ENCODE measurements around the gene RAB3D.

- TF ChIP-seq JUND (IDR thresholded peaks at IDR 0.05), result no peak
- TF ChIP-seq, protein P1, sequence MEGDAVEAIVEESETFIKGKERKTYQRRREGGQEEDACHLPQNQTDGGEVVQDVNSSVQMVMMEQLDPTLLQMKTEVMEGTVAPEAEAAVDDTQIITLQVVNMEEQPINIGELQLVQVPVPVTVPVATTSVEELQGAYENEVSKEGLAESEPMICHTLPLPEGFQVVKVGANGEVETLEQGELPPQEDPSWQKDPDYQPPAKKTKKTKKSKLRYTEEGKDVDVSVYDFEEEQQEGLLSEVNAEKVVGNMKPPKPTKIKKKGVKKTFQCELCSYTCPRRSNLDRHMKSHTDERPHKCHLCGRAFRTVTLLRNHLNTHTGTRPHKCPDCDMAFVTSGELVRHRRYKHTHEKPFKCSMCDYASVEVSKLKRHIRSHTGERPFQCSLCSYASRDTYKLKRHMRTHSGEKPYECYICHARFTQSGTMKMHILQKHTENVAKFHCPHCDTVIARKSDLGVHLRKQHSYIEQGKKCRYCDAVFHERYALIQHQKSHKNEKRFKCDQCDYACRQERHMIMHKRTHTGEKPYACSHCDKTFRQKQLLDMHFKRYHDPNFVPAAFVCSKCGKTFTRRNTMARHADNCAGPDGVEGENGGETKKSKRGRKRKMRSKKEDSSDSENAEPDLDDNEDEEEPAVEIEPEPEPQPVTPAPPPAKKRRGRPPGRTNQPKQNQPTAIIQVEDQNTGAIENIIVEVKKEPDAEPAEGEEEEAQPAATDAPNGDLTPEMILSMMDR (IDR thresholded peaks at IDR 0.05; ENCODE audit: low read depth, low read length, missing input control), result no peak
- no peak for TF ChIP-seq YY1 (IDR thresholded peaks at IDR 0.05)
- no peak for TF ChIP-seq ZBTB33 (IDR thresholded peaks at IDR 0.05)
- TF ChIP-seq REST (IDR thresholded peaks at IDR 0.05), result no peak
- no peak for TF ChIP-seq EGR1 (IDR thresholded peaks at IDR 0.05; ENCODE audit: low read depth in 2 of 2)
- no peak for TF ChIP-seq TAF1 (conservative IDR thresholded peaks at IDR 0.05)
- no peak for TF ChIP-seq RXRA (IDR thresholded peaks at IDR 0.05)
- no peak for TF ChIP-seq FOXA1 (IDR thresholded peaks at IDR 0.05)
- no peak for TF ChIP-seq GABPA (IDR thresholded peaks at IDR 0.05 in 1 of 2, conservative IDR thresholded peaks at IDR 0.05 in 1 of 2)
Observed at GRCh38 chr19:11291415-11291814, 48.0 kb downstream of the RAB3D start.

All from liver (tissue), 3 donors.